Erythroblast (primary cell): Measurements from ENCODE around the gene PC.

ENCODE experiments used
- GATA1 ChIP-seq: IDR thresholded peaks from 2 replicates; pipeline ENCODE4 v1.6.1; 2011; ENCODE audit warnings: low read depth, mild to moderate bottlenecking, control low read depth, low read length, moderate library complexity
- POLR2A ChIP-seq: IDR thresholded peaks from 2 replicates; pipeline ENCODE4 v1.6.1; 2011; ENCODE audit warnings: mild to moderate bottlenecking, low read length

GRCh38 chr11:66878474-66878873, 79.7 kb downstream of the PC start:
- no peak for TF ChIP-seq POLR2A
- TF ChIP-seq GATA1, result no peak
